ENCODE measurements around the gene PCDHB5.

- TF ChIP-seq POLR2A (IDR thresholded peaks at IDR 0.05) (no peak), CTCF (IDR thresholded peaks at IDR 0.05) (no peak)
Measured at GRCh38 chr5:141094481-141095262, 40.3 kb upstream of the PCDHB5 start, which contains the start of gene PCDHB2.

Measured in lower leg skin (tissue), 3 donors.